ENCODE results near the gene TMEM63A.

GRCh38 chr1:225870911-225871310, 11.3 kb downstream of the TMEM63A start:
- TF ChIP-seq, protein P1, sequence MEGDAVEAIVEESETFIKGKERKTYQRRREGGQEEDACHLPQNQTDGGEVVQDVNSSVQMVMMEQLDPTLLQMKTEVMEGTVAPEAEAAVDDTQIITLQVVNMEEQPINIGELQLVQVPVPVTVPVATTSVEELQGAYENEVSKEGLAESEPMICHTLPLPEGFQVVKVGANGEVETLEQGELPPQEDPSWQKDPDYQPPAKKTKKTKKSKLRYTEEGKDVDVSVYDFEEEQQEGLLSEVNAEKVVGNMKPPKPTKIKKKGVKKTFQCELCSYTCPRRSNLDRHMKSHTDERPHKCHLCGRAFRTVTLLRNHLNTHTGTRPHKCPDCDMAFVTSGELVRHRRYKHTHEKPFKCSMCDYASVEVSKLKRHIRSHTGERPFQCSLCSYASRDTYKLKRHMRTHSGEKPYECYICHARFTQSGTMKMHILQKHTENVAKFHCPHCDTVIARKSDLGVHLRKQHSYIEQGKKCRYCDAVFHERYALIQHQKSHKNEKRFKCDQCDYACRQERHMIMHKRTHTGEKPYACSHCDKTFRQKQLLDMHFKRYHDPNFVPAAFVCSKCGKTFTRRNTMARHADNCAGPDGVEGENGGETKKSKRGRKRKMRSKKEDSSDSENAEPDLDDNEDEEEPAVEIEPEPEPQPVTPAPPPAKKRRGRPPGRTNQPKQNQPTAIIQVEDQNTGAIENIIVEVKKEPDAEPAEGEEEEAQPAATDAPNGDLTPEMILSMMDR (IDR thresholded peaks at IDR 0.05), result no peak
- TF ChIP-seq POLR2A (IDR thresholded peaks at IDR 0.05; ENCODE audit: low read depth), result no peak
- TF ChIP-seq POLR2AphosphoS5 (IDR thresholded peaks at IDR 0.05), result no peak
